CD4-positive, alpha-beta T cell treated with Interleukin-17A for 1 hour (primary cell): ENCODE data around the gene MMP14.
"Not testable (repeated sequence)": the region's sequence is repeated elsewhere in the genome, so short reads cannot be mapped to it uniquely, and the experiment has no call there.

ENCODE experiments used
- DNase-seq: peaks from one replicate; pipeline ENCODE4 v3.0.0-alpha.2; 2020

The MMP14 gene

DNA sequence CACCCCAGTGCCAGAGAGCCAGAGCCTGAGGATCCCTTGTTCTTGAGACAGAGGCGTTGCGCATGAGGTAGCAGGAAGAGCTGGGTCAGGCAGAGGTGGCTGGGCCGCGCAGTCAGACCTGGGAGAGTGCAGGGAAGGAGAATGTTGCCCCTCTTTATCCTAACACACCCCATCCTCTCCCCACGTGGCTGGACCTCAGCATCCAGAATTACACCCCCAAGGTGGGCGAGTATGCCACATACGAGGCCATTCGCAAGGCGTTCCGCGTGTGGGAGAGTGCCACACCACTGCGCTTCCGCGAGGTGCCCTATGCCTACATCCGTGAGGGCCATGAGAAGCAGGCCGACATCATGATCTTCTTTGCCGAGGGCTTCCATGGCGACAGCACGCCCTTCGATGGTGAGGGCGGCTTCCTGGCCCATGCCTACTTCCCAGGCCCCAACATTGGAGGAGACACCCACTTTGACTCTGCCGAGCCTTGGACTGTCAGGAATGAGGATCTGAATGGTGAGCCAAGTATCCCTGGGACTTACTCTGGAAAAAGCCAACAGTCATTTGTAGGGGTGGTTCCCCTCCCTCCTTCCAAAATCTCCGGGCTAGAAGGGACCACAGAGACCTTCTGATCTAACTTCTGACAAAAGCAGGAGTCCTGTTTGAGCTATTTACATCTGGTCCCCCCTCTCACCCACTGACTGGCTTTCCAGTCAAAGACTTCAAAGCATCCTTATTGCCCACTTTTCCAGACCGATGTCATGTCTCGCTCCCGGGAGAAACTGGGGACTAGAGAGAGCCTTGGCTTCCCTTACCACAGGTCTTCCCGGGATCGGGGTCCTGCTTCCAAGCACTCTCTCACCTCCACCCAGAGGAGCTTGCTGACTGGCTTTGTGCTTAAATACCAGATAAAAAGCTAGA is 6.1 kb downstream of the MMP14 start:
- no peak for DNase-seq

DNA sequence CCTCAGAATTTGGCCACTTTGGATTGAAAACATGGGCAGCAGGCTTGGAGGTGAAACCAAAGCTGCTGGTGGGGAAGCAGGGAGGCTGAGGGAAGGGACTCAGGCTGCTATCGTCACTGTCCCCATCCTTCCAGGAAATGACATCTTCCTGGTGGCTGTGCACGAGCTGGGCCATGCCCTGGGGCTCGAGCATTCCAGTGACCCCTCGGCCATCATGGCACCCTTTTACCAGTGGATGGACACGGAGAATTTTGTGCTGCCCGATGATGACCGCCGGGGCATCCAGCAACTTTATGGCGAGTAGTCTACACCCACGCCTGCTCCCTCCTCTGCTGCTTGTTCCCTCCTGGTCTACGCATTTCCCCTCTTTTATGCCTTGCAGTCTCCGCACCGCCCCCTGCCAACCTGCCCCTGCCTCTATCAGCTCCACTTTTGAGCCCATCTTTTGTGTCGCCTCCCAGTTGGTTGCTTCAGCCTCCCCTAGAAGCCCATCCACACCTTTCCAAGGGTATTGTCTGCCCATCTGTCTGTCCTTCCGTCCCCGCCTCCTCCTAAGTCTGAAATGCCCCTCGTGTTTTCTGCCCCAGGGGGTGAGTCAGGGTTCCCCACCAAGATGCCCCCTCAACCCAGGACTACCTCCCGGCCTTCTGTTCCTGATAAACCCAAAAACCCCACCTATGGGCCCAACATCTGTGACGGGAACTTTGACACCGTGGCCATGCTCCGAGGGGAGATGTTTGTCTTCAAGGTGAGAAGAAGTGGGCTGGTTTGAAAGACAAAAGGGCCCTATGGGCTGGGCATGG is 6.9 kb downstream of the MMP14 start:
- DNase-seq, result no peak

DNA sequence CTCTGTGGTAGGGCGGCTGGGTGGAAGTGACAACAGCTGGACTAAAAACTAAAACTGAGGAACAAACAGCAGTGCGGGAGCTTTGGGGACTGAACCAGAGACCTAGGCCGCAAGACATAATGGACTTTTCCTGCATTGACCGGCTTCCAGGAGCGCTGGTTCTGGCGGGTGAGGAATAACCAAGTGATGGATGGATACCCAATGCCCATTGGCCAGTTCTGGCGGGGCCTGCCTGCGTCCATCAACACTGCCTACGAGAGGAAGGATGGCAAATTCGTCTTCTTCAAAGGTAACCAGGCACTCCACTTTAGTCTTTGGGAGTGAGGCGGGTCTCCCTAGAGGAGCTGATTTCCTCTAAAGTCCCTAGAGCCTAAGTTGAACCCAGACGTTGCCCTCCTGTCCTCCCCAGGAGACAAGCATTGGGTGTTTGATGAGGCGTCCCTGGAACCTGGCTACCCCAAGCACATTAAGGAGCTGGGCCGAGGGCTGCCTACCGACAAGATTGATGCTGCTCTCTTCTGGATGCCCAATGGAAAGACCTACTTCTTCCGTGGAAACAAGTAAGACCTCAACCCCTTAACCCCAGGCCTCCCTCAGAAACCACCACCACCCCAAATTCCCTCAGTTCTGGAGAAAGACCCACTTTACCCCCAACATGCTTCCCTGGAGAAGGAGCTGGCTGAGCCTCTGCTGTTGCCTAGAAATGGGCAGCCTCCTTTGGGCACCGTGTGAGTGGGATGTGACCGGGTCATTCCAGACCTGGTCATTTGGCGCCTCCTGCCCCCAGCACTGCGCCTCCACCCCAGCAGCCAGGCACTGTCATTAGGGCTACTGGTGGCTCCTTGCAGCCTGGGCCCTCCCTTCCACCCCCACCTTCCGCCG is 8.1 kb downstream of the MMP14 start:
- DNase-seq, result no peak

DNA sequence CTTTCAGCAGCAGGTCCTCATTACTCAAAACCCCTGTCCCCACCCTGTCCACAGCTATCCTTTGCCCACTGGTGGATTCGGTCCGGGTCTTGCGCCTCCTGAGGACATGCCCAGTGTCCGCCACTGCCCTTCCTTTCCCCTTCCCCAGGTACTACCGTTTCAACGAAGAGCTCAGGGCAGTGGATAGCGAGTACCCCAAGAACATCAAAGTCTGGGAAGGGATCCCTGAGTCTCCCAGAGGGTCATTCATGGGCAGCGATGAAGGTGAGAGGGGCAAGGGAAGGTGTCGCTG is 8.7 kb downstream of the MMP14 start:
- DNase-seq, result no peak

GRCh38 chr14:22845821-22846625 is 9.6 kb downstream of the MMP14 start:
- DNase-seq, result no peak

DNA sequence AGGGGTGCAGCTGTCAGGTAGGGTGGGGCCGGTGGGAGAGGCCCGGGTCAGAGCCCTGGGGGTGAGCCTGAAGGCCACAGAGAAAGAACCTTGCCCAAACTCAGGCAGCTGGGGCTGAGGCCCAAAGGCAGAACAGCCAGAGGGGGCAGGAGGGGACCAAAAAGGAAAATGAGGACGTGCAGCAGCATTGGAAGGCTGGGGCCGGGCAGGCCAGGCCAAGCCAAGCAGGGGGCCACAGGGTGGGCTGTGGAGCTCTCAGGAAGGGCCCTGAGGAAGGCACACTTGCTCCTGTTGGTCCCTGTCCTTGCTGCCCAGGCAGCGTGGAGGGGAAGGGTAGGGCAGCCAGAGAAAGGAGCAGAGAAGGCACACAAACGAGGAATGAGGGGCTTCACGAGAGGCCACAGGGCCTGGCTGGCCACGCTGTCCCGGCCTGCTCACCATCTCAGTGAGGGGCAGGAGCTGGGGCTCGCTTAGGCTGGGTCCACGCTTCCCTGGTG is 10.5 kb downstream of the MMP14 start:
- DNase-seq, result no peak

DNA sequence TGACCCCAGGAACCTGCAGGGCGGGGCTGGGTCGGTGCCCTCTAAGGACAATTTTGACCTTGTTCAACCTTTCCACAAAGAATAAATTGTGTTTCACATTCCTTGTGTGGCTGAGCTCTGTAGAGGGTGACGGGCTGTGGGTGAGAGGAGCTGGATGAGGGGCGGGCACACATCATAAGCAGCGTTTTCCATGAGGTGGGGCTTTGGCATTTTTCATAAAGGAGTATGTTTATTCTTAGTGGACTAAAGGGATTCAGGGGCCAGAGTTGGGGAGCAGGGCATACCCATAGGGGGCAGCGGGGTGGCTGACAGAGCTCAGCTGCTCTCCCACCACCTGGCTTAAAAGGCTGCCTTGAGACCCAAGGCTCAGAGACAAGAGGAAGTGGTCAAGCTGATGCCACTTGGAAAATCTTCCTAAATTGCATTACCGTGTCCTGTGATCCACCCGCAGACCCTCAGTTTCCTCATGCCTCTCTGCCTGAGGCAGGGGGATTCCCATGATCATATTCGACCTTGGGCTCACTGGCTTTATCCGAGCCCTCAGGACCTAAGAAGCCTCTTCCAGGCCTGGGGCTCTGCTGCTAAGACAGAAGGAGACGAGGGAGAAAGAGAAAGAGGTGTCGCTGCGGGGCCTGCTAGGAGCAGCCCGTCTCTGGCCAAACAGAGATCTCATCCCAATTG is 11.4 kb downstream of the MMP14 start:
- DNase-seq, result no peak

- DNase-seq, result no peak
These were observed 12.2 kb downstream of the MMP14 start for GRCh38 chr14:22848351-22849164.

- no peak for DNase-seq
These were observed 12.9 kb downstream of the MMP14 start for GRCh38 chr14:22849212-22849819.

DNA sequence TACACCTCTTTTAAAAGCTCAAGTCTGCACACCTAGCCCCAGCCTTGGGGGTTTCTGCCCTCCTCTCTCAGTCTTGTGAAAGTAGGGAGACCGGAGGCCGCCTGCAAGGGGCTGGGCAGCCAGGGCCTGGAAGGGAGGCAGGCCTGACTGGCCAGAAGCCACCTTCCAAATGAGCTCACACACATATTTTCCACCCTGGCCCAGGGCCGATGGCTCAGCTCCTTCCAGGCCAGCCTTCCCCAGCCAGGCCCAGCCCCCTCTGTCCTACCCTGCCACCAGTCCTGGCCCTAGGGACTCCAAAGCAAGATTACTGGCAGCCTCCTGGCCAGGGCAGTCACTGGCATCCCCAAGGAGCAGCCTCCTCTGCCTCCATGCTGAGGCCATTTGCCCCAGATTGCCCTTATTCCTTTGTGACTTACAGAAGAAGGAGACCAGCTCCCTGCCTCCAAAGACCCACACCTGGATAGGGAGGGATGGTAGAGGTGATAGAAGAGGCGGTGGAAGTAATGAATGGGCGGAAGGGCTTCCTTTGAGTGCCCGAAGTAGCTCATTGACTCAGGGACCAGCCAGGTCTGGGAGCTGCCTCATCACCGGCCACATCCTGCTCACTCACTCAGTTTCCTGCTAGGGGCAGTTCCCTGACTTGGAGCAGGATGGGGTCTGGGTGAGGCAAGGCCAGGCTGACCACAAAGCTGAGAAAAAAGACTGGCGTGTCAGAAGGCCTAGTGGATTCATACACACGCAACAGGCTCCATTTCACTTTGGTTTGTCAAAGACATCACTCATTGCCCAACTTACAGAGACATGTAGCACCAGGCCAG is 14.8 kb downstream of the MMP14 start:
- no peak for DNase-seq

DNA sequence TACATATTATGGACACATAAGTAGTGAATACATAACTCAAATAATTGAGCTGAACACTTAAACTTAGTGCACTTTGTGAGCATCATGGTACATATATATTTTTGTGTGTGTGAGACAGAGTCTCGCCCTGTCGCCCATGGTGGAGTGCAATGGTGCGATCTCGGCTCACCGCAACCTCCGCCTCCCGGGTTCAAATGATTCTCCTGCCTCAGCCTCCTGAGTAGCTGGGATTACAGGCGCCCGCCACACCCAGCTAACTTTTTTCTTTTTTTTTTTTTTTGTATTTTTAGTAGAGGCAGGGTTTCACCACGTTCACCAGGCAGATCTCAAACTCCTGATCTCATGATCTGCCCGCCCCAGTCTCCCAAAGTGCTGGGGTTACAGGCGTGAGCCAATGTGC is 15.8 kb downstream of the MMP14 start:
- DNase-seq, result not testable (repeated sequence)

- no peak for DNase-seq
These were observed 16.2 kb downstream of the MMP14 start for GRCh38 chr14:22852599-22852939.

- peak; percentile 91 for DNase-seq
These were observed 16.8 kb downstream of the MMP14 start for GRCh38 chr14:22852940-22853767.

DNA sequence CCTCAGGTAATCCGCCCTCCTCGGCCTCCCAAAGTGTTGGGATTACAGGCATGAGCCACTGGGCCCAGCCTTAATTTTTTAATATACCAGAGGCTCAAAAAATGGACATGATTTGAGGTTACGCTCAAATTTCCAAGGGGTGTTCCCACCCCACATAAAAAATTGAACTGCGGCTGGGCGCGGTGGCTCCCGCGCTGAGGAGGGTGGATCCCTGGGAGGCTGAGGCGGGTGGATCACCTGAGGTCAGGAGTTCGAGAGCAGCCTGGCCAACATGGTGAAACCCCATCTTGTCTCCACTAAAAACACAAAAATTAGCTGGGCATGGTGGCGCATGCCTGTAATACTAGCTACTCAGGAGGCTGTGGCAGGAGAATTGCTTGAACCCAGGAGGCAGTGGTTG is 17.9 kb downstream of the MMP14 start:
- DNase-seq, result not testable (repeated sequence)

- no peak for DNase-seq
These were observed 18.8 kb downstream of the MMP14 start for GRCh38 chr14:22854963-22855724.

GRCh38 chr14:22856428-22856827 is 20.0 kb downstream of the MMP14 start:
- no peak for DNase-seq

DNA sequence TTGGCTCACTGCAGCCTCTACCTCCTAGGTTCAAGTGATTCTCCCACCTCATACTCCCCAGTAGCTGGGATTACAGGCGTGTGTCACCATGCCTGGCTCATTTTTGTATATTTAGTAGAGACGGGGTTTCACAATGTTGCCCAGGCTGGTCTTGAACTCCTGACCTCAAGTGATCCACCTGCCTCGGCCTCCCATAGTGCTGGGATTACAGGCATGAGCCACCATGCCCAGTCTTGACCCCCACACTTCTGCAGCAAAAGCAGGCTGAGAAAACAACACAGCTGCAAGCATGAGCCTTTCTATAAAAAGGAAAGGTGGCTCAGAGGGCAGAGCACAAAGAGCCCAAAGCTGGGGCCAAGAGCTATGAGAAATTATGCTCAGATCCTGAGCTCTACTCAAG is 24.0 kb downstream of the MMP14 start:
- DNase-seq, result not testable (repeated sequence)

- no peak for DNase-seq
These were observed 25.3 kb downstream of the MMP14 start for GRCh38 chr14:22861651-22862050.
